K562 (cell line): ENCODE data around the gene GAB2. TPM values are rescaled to one million over a fixed set of nuclear protein-coding genes. Genes with fewer than 3 reads are reported as not detected.

Experiments used
- CAMTA2 ChIP-seq: fragments of 250-450 bp; sonication (Bioruptor Pico); conservative IDR thresholded peaks from 2 replicates; pipeline ENCODE4 v1.5.1; 2022
- CEBPB ChIP-seq: fragments of 450-650 bp; IDR thresholded peaks from 2 replicates; pipeline ENCODE4 v1.6.1; 2016; ENCODE audit warnings: missing genetic modification characterization, missing compliant biosample characterization
- DMBX1 ChIP-seq: fragments of 250-450 bp; sonication (Bioruptor Pico); IDR thresholded peaks from 2 replicates; pipeline ENCODE4 v1.8.0; 2022; ENCODE audit warnings: inconsistent platforms, mild to moderate bottlenecking, moderate library complexity, borderline replicate concordance
- EP400 ChIP-seq: fragments of 450-650 bp; IDR thresholded peaks from 2 replicates; pipeline ENCODE4 v1.6.1; 2017; ENCODE audit warnings: antibody characterized with exemption, mild to moderate bottlenecking, moderate library complexity
- ETV5 ChIP-seq: sonication (generic); formaldehyde crosslinking; IDR thresholded peaks from 2 replicates; pipeline ENCODE4 v1.4.0; 2020; ENCODE audit warnings: low read depth, mild to moderate bottlenecking, missing genetic modification reagents
- GABPA ChIP-seq: fragments of 200-800 bp; sonication (Bioruptor generic); conservative IDR thresholded peaks from 2 replicates; pipeline ENCODE4 v1.6.1; 2016; ENCODE audit warnings: low read depth, missing genetic modification characterization, missing compliant biosample characterization
- HDAC1 ChIP-seq, 2 experiments: fragments of 450-650 bp; IDR thresholded peaks; 2 replicates each; pipeline ENCODE4 v1.6.1; 2016 to 2017; ENCODE audit warnings: inconsistent platforms in 1 of 2, mild to moderate bottlenecking in 1 of 2, moderate library complexity in 1 of 2
- KDM1A ChIP-seq, 2 experiments: fragments of 450-650 bp; IDR thresholded peaks; 2 replicates each; pipeline ENCODE4 v1.6.1; 2016; ENCODE audit warnings: mild to moderate bottlenecking in 2 of 2
- NCOA1 ChIP-seq: fragments of 450-650 bp; IDR thresholded peaks from 2 replicates; pipeline ENCODE4 v1.6.1; 2016; ENCODE audit warnings: low read depth
- NFXL1 ChIP-seq: fragments of 450-650 bp; formaldehyde crosslinking; IDR thresholded peaks from 2 replicates; pipeline ENCODE4 v1.4.0; 2021; ENCODE audit warnings: mild to moderate bottlenecking
- NONO ChIP-seq, 2 experiments: fragments of 200-400 bp in 1 of 2; fragments of 450-650 bp in 1 of 2; formaldehyde crosslinking in 1 of 2; IDR thresholded peaks; 2 replicates each; pipeline ENCODE4 v1.6.1; 2017; ENCODE audit warnings: low read depth in 2 of 2, mild to moderate bottlenecking in 2 of 2, moderate library complexity in 2 of 2, low read length in 1 of 2
- PHF21A ChIP-seq: fragments of 450-650 bp; IDR thresholded peaks from 2 replicates; pipeline ENCODE4 v1.6.1; 2017; ENCODE audit warnings: low read depth, borderline replicate concordance
- ZFP30 ChIP-seq: fragments of 250-450 bp; sonication (Bioruptor Pico); IDR thresholded peaks from 2 replicates; pipeline ENCODE4 v1.8.0; 2022; ENCODE audit warnings: moderate library complexity, mild to moderate bottlenecking, inconsistent platforms, borderline replicate concordance
- ZNF408 ChIP-seq: fragments of 250-450 bp; sonication (Bioruptor Pico); IDR thresholded peaks from 2 replicates; pipeline ENCODE4 v1.4.0; 2020; ENCODE audit warnings: low read depth, mild to moderate bottlenecking, moderate library complexity
- ZNF431 ChIP-seq: sonication (generic); formaldehyde crosslinking; IDR thresholded peaks from 2 replicates; pipeline ENCODE4 v1.8.0; 2022; ENCODE audit warnings: mild to moderate bottlenecking, missing genetic modification reagents
- ZNF444 ChIP-seq: fragments of 250-450 bp; sonication (Bioruptor Pico); IDR thresholded peaks from 2 replicates; pipeline ENCODE4 v1.4.0; 2020; ENCODE audit warnings: mild to moderate bottlenecking, moderate library complexity
- ZNF583 ChIP-seq: fragments of 250-450 bp; sonication (Bioruptor Pico); IDR thresholded peaks from 2 replicates; pipeline ENCODE4 v1.4.0; 2020
- ZNF584 ChIP-seq: fragments of 200-800 bp; sonication (Bioruptor generic); IDR thresholded peaks from 2 replicates; pipeline ENCODE4 v1.6.1; 2016; ENCODE audit warnings: low read depth, mild to moderate bottlenecking, missing genetic modification characterization, missing compliant biosample characterization
- ZNF668 ChIP-seq: fragments of 250-450 bp; sonication (Bioruptor Pico); IDR thresholded peaks from 2 replicates; pipeline ENCODE4 v1.8.0; 2022; ENCODE audit warnings: mild to moderate bottlenecking, inconsistent platforms
- polyA plus RNA-seq, 8 experiments: library from polyadenylated mRNA; depleted of rRNA in 4 of 8; stranded (reverse) in 5 of 8; unstranded in 3 of 8; fragments of >200 nt; fragmentation: Nextera tagmentation in 2 of 8; fragmentation: Illumina TruSeq in 1 of 8; extraction: Ambion mirVana in 2 of 8; extraction: Trizol in 1 of 8; gene quantifications; 2 replicates each; pipeline versions ENCODE4 v1.2.1 to v1.2.3, GENCODE V29; 2011 to 2014; ENCODE audit warnings: inconsistent platforms in 1 of 8, missing spikeins in 1 of 8
- total RNA-seq, 7 experiments: library from RNA; depleted of rRNA in 6 of 7; stranded (reverse); fragments of >200 nt in 6 of 7; fragmentation: Illumina TruSeq in 2 of 7; extraction: Trizol in 2 of 7; gene quantifications; 2 replicates each; pipeline versions ENCODE4 v1.2.1 to v1.2.3, GENCODE V29; 2011 to 2021; ENCODE audit warnings: low replicate concordance in 1 of 7
- TF ChIP-seq, protein P1 (sequence below), 2 experiments: fragments of 450-650 bp; IDR thresholded peaks; 2 replicates each; pipeline ENCODE4 v1.6.1; 2016; ENCODE audit warnings: mild to moderate bottlenecking in 2 of 2, borderline replicate concordance in 1 of 2, low read depth in 1 of 2, moderate library complexity in 1 of 2

GAB2 gene
- total and polyA plus RNA-seq, 9 of the 15 experiments (the other 6 are each of a cell fraction or from before 2014, with no cell fraction given): 2.3 to 35.2 (median 16.1) TPM

DNA sequence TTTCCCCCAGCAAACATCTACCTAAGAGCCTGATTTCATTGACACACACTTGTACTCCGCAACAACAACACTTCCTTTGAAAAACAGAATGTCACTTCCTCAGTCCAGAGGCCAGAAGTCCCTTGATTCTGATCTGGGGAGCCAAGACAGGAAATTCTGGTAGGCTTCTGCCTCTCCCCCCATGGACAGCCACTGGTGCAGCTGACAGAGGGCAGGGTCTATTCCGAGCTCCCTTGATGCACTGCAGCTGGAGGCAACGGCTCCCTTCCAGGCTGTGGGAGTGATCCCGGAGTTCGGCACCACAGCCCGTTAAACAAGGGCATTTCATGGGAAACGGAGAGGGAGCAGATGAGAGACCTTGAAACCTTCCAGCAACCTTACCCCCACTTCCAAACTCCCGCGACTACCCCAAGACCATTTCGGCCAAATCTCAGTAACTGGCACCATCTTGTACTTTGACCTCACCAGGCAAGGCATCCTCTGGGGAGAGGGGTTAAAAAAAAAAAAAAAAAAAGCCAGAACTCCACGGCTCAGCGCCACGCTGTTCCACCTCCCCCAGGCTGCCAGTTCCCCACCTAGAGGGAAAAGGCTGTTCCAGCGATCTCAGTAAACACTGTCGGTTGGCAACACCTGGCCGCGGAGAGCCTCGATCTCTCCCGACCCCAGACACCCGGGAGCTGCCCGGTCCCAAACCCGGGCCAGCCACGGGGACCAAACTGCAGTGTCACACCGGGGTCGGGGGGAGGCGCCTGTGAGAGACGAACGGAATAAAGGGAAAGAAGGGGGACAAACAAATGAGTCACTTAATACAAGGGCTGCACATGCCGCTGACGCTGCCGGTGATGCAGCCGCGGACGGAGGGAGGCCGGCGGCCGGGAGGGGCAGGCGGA is 1.1 kb downstream of the GAB2 start (continued):
- no peak for TF ChIP-seq CAMTA2
- no peak for TF ChIP-seq ZNF408
- TF ChIP-seq ZNF584 (CRISPR knock-in tag): 0 out of 2 replicates have a peak, but pooled peaks have one; percentile 18
- TF ChIP-seq NCOA1: 0 out of 2 replicates have a peak, but pooled peaks have one; percentile 27
- peak; percentile 55 for TF ChIP-seq GABPA (tag)
- no peak for TF ChIP-seq NFXL1 (CRISPR knock-in tag)
- peak; percentile 47; the same call in 1 of the 2 replicates for TF ChIP-seq DMBX1 (CRISPR knock-in tag)
- TF ChIP-seq ZNF431 (CRISPR knock-in tag): peak; percentile 34
- TF ChIP-seq KDM1A (IDR thresholded peaks at IDR 0.05): peak; percentile 6 to 61; a peak in 3 of 4 replicates
- TF ChIP-seq, protein P1, sequence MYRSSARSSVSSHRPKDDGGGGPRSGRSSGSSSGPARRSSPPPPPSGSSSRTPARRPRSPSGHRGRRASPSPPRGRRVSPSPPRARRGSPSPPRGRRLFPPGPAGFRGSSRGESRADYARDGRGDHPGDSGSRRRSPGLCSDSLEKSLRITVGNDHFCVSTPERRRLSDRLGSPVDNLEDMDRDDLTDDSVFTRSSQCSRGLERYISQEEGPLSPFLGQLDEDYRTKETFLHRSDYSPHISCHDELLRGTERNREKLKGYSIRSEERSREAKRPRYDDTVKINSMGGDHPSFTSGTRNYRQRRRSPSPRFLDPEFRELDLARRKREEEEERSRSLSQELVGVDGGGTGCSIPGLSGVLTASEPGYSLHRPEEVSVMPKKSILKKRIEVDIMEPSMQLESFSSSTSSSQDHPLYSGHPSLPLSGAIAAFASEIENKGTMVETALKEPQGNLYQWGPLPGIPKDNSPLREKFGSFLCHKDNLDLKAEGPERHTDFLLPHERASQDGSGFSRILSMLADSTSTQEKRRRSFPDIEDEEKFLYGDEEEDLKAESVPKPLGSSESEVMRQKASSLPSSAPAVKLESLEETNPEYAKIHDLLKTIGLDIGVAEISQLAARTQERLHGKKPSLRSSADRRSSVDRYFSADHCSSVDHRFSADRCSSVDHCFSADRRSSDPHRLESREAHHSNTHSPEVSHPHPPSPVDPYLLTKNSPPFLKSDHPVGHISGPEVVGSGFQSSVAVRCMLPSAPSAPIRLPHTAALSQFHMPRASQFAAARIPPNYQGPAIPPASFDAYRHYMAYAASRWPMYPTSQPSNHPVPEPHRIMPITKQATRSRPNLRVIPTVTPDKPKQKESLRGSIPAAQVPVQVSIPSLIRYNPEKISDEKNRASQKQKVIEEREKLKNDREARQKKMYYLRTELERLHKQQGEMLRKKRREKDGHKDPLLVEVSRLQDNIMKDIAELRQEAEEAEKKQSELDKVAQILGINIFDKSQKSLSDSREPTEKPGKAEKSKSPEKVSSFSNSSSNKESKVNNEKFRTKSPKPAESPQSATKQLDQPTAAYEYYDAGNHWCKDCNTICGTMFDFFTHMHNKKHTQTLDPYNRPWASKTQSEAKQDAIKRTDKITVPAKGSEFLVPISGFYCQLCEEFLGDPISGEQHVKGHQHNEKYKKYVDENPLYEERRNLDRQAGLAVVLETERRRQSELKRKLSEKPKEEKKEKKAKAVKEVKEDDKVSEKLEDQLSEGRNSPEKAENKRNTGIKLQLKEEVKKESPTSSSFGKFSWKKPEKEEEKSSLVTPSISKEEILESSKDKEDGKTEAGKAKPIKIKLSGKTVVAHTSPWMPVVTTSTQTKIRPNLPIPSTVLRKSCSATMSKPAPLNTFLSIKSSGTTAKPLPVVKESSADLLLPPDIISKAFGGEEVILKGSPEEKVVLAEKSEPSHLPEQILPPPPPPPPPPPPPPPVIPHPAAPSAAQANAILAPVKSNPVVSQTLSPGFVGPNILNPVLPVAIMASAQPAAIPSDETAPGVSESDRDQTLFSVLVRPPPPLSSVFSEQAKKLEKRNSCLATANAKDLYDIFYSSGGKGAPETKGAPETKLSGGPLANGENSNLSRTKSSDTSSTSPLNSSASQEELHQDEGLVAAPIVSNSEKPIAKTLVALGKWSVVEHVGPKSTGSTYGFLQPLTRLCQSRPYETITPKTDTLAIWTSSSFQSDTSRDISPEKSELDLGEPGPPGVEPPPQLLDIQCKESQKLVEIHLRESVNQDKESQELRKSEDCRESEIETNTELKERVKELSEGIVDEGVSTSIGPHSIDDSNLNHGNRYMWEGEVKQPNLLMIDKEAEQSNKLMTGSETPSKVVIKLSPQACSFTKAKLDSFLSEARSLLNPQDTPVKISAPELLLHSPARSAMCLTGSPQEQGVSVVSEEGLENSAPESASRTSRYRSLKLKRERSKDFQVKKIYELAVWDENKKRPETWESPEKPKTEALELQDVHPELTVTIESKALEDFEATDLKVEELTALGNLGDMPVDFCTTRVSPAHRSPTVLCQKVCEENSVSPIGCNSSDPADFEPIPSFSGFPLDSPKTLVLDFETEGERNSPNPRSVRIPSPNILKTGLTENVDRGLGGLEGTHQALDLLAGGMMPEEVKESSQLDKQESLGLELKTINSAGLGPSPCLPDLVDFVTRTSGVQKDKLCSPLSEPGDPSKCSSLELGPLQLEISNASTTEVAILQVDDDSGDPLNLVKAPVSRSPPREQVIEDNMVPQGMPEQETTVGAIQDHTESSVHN (IDR thresholded peaks at IDR 0.05; ENCODE audit: borderline replicate concordance in 1 of 2, low read depth in 1 of 2): peak in 1 of 2 experiments; percentile 29; a peak in 1 of 4 replicates
- 0 out of 2 replicates have a peak, but pooled peaks have one; percentile 52 for TF ChIP-seq ZNF668 (CRISPR knock-in tag)
- no peak for TF ChIP-seq ZFP30
- TF ChIP-seq NONO (IDR thresholded peaks at IDR 0.05; ENCODE audit: low read depth in 2 of 2, low read length in 1 of 2): peak in 1 of 2 experiments; percentile 29; a peak in 1 of 4 replicates
- TF ChIP-seq ZNF444 (CRISPR knock-in tag): no peak
- peak; percentile 78; the same call in 1 of the 2 replicates for TF ChIP-seq PHF21A
- TF ChIP-seq HDAC1 (IDR thresholded peaks at IDR 0.05): peak in 1 of 2 experiments; percentile 49; a peak in 2 of 4 replicates
- TF ChIP-seq EP400: peak; percentile 82
- TF ChIP-seq ZNF583 (CRISPR knock-in tag): 0 out of 2 replicates have a peak, but pooled peaks have one; percentile 36
- TF ChIP-seq CEBPB (tag): no peak
- peak; percentile 22; the same call in 1 of the 2 replicates for TF ChIP-seq ETV5 (CRISPR knock-in tag)
